HK-2 (cell line): ENCODE results near the gene SEMA5B.

Experiments used
- DNase-seq: peaks from one replicate; pipeline ENCODE4 v3.0.0-alpha.2; 2018; ENCODE audit not compliant: unreplicated experiment

Gene SEMA5B

GRCh38 chr3:123025642-123026521, 1.7 kb downstream of the SEMA5B start:
- no peak for DNase-seq

GRCh38 chr3:123024056-123024455, 3.5 kb downstream of the SEMA5B start:
- DNase-seq: no peak

GRCh38 chr3:123021996-123022510, 5.5 kb downstream of the SEMA5B start:
- no peak for DNase-seq

- DNase-seq: no peak
Measured at GRCh38 chr3:123021388-123021787, 6.2 kb downstream of the SEMA5B start.

- no peak for DNase-seq
Measured at GRCh38 chr3:123020709-123021108, 6.9 kb downstream of the SEMA5B start.

- no peak for DNase-seq
Measured at GRCh38 chr3:123019591-123019990, 8.0 kb downstream of the SEMA5B start.

- no peak for DNase-seq
Measured at GRCh38 chr3:123019161-123019560, 8.4 kb downstream of the SEMA5B start.

GRCh38 chr3:123018683-123019082, 8.9 kb downstream of the SEMA5B start:
- no peak for DNase-seq

- DNase-seq: no peak
Measured at GRCh38 chr3:123015596-123015995, 12.0 kb downstream of the SEMA5B start.

- DNase-seq: no peak
Measured at GRCh38 chr3:123013876-123014275, 13.7 kb downstream of the SEMA5B start.

- DNase-seq: no peak
Measured at GRCh38 chr3:123012652-123013051, 14.9 kb downstream of the SEMA5B start.

GRCh38 chr3:123011447-123011846, 16.1 kb downstream of the SEMA5B start:
- DNase-seq: no peak

GRCh38 chr3:123008840-123009239, 18.7 kb downstream of the SEMA5B start:
- DNase-seq: no peak

GRCh38 chr3:123006609-123007008, 21.0 kb downstream of the SEMA5B start:
- no peak for DNase-seq

GRCh38 chr3:123005291-123005690, 22.3 kb downstream of the SEMA5B start:
- no peak for DNase-seq

- DNase-seq: no peak
Measured at GRCh38 chr3:123004201-123004918, 23.2 kb downstream of the SEMA5B start.

- DNase-seq: no peak
Measured at GRCh38 chr3:123002749-123003497, 24.6 kb downstream of the SEMA5B start.

GRCh38 chr3:123002100-123002748, 25.3 kb downstream of the SEMA5B start:
- no peak for DNase-seq

GRCh38 chr3:122998856-122999255, 28.7 kb downstream of the SEMA5B start:
- no peak for DNase-seq

GRCh38 chr3:122998206-122998605, 29.4 kb downstream of the SEMA5B start:
- no peak for DNase-seq

- no peak for DNase-seq
Measured at GRCh38 chr3:122996038-122996580, 31.5 kb downstream of the SEMA5B start.
